Transverse colon (tissue), 4 donors: Measurements from ENCODE around the gene MYLK. TPM values are rescaled to one million over a fixed set of nuclear protein-coding genes. Genes with fewer than 3 reads are reported as not detected.

ENCODE experiments used
- DNase-seq: peaks from one replicate; pipeline ENCODE4 v3.0.0-alpha.2; 2019
- H3K27ac ChIP-seq, 4 donors: fragments of 200-600 bp; sonication (generic); 2 replicates each; pipeline ENCODE4 v1.5.1; 2016 to 2018; ENCODE audit warnings: inconsistent platforms in 4 of 4
- H3K27me3 ChIP-seq: fragments of 200-600 bp; sonication (generic); 2 replicates; pipeline ENCODE4 v1.5.1; 2017; ENCODE audit warnings: inconsistent platforms
- H3K36me3 ChIP-seq, 4 donors: fragments of 200-600 bp; sonication (generic); 2 replicates each; pipeline ENCODE4 v1.5.1; 2017 to 2019; ENCODE audit warnings: inconsistent platforms in 4 of 4
- H3K4me1 ChIP-seq, 4 donors: fragments of 200-600 bp; sonication (generic); 2 replicates each; pipeline ENCODE4 v1.5.1; 2017 to 2020; ENCODE audit warnings: inconsistent platforms in 4 of 4
- H3K4me3 ChIP-seq, 4 donors: fragments of 200-600 bp; sonication (generic); 1 replicate in 1 of 4; 2 replicates in 3 of 4; pipeline versions ENCODE4 v1.5.1 to v1.6.1; 2017 to 2019; ENCODE audit warnings: inconsistent platforms in 4 of 4
- H3K9me3 ChIP-seq, 2 donors: fragments of 200-600 bp; sonication (generic); 2 replicates each; pipeline ENCODE4 v1.5.1; 2017 to 2019; ENCODE audit warnings: inconsistent platforms in 2 of 2
- EP300 ChIP-seq: sonication (generic); formaldehyde crosslinking; IDR thresholded peaks from one replicate; pipeline ENCODE4 v1.6.1; 2017; ENCODE audit warnings: antibody characterized with exemption, low read depth
- POLR2A ChIP-seq: fragments of 450-650 bp; IDR thresholded peaks from one replicate; pipeline ENCODE4 v1.6.1; 2016; ENCODE audit warnings: antibody characterized with exemption, mild to moderate bottlenecking, moderate library complexity
- POLR2AphosphoS5 ChIP-seq, 3 donors: sonication (generic); formaldehyde crosslinking; IDR thresholded peaks; one replicate each; pipeline ENCODE4 v1.6.1; 2016; ENCODE audit warnings: antibody characterized with exemption in 3 of 3
- WGBS, 2 donors: methylation state at CpG; one replicate each; pipeline ENCODE4 v1.1.5; 2018; ENCODE audit warnings: low coverage in 1 of 2; 5-methylcytosine and 5-hydroxymethylcytosine counted together
- in situ Hi-C, 4 donors: fragments of 200-750 bp; cut with MboI; loops; one replicate each; pipeline versions ENCODE4 v1.15.0 to v1.15.1; 2017; ENCODE audit warnings: low sequenced_read_pairs in 3 of 4, low pct_ligation_motif_present in 1 of 4, low pct_unique_long_range_greater_than_20kb in 1 of 4
- intact Hi-C: fragments of 100-400 bp; cut with DNase I; formaldehyde crosslinking; loops from one replicate; pipeline ENCODE4 v1.15.1; 2023; ENCODE audit warnings: low total_unique reads
- total RNA-seq, 4 donors: library from RNA; depleted of rRNA; stranded (reverse); fragments of >200 nt; gene quantifications; one replicate each; pipeline ENCODE4 v1.1.0, GENCODE V29; 2016
- TF ChIP-seq, protein P1 (sequence below), 5 experiments: fragments of 200-600 bp in 3 of 5; fragments of 450-650 bp in 2 of 5; sonication (generic) in 3 of 5; IDR thresholded peaks; 1 replicate in 2 of 5; 2 replicates in 3 of 5; pipeline ENCODE4 v1.5.1; 2016 to 2017; ENCODE audit warnings: antibody characterized with exemption in 5 of 5, inconsistent platforms in 3 of 5, mild to moderate bottlenecking in 2 of 5, moderate library complexity in 1 of 5

The MYLK gene
- total RNA-seq, 4 donors from 2014 or later, result 230 to 527 (median 349) TPM

DNA sequence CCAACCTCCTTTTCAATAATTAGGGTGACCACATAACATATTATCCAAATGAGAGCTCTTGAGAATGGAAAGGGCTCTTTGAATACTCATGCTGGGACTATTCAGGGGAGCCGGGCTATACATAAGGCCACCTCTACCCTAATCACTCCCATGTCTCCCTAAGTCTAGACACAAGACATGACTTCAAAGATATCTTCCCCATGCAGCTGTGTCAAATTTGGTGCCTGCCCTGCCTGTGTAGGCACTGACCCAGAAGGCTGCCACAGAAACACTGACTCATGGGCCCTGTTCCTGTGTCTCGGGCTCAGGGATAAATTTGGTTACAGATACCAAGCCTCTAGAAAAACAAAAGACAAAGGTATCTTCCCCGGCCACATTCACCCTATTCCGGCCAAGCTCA lies 70.3 kb downstream of the MYLK start:
- Histone ChIP-seq H3K36me3 (no peaks in the 10 kb centered on the region), H3K9me3 (no peaks in the 10 kb centered on the region), H3K27me3 (no peaks in the 10 kb centered on the region), H3K4me3 (no peak overlapping the region), H3K4me1 (peaks cover 5 to 17% (median 10%) of the 10 kb centered on the region in 4 donors), H3K27ac (no peak overlapping the region)
- WGBS, 2 donors, result 77 to 85% methylated on average over 2 to 4 of the region's 4 CpGs
- in situ Hi-C loops (no loop called here), intact Hi-C loops (no loop called here)
- DNase-seq, result no peak
- TF ChIP-seq POLR2A (no peak), EP300 (no peak), POLR2AphosphoS5 (IDR thresholded peaks at IDR 0.05) (no peak)
- TF ChIP-seq, protein P1, sequence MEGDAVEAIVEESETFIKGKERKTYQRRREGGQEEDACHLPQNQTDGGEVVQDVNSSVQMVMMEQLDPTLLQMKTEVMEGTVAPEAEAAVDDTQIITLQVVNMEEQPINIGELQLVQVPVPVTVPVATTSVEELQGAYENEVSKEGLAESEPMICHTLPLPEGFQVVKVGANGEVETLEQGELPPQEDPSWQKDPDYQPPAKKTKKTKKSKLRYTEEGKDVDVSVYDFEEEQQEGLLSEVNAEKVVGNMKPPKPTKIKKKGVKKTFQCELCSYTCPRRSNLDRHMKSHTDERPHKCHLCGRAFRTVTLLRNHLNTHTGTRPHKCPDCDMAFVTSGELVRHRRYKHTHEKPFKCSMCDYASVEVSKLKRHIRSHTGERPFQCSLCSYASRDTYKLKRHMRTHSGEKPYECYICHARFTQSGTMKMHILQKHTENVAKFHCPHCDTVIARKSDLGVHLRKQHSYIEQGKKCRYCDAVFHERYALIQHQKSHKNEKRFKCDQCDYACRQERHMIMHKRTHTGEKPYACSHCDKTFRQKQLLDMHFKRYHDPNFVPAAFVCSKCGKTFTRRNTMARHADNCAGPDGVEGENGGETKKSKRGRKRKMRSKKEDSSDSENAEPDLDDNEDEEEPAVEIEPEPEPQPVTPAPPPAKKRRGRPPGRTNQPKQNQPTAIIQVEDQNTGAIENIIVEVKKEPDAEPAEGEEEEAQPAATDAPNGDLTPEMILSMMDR (IDR thresholded peaks at IDR 0.05), result no peak

DNA sequence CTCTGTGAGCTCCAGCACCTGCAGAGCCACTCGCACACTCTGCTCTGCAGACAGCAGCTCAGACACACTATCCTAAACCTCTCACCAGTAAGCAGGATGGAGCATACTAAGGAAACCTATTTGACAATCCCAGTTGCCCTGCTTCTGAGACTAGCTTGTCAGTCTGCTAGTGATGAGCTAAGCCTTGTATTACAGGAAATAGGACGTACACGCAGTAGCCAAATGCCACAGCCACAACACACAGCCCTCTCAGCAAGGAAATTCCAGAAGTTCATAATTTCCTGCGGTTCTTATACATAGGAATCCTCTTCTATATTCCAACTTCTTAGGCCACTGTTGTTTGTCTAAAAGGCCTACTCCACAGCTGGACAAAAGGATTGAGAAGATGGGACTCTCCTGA lies 74.5 kb downstream of the MYLK start:
- H3K27ac ChIP-seq, result no peak overlapping the region
- no peaks in the 10 kb centered on the region for H3K36me3 ChIP-seq
- peaks cover 0 to 15% (median 4%) of the 10 kb centered on the region in 4 donors for H3K4me1 ChIP-seq
- 78 to 100% methylated on average over 1 to 4 of the region's 4 CpGs for WGBS, 2 donors
- no peak overlapping the region for H3K4me3 ChIP-seq
- intact Hi-C loops, result no loop called here
- no peaks in the 10 kb centered on the region for H3K9me3 ChIP-seq
- in situ Hi-C loops, result no loop called here
- H3K27me3 ChIP-seq, result no peaks in the 10 kb centered on the region
- no peak for DNase-seq
- TF ChIP-seq, protein P1 (IDR thresholded peaks at IDR 0.05), result no peak
- TF ChIP-seq POLR2A (no peak), EP300 (no peak), POLR2AphosphoS5 (IDR thresholded peaks at IDR 0.05) (no peak)

DNA sequence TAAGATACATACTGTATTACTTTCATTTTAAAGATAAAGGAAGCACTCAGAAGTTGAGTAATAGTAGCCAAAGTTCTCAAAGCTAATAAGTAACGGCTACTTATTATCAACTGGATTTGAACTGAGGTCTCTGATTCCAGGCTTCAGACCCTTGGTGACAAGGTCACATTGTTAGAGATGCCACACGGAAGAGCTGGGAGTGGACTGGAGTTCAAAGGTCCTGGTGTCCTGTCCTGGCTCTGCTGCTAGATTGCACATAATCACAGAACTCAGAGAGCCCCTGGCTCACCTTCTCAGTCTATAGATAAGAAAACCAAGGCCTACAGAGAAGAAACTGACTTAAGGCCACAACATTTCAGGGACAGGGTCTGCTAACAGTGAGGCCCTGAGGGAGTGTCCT lies 75.3 kb downstream of the MYLK start:
- TF ChIP-seq, protein P1 (IDR thresholded peaks at IDR 0.05), result no peak
- no peak for TF ChIP-seq POLR2A
- no peak for TF ChIP-seq EP300
- no peak for TF ChIP-seq POLR2AphosphoS5 (IDR thresholded peaks at IDR 0.05)
- DNase-seq, result no peak
- Histone ChIP-seq H3K9me3 (no peaks in the 10 kb centered on the region), H3K27me3 (no peaks in the 10 kb centered on the region), H3K36me3 (no peaks in the 10 kb centered on the region), H3K4me3 (no peak overlapping the region), H3K4me1 (peaks cover 0 to 15% (median 4%) of the 10 kb centered on the region in 4 donors), H3K27ac (peak overlapping the region in 1 of 4 donors; percentile 25)
- in situ Hi-C loops, result no loop called here
- 82 to 86% methylated on average over 1 to 2 of the region's 2 CpGs for WGBS, 2 donors
- intact Hi-C loops, result no loop called here

GRCh38 chr3:123807820-123808219 lies 76.3 kb downstream of the MYLK start:
- DNase-seq, result peak; percentile 64
- Histone ChIP-seq H3K4me3 (no peak overlapping the region), H3K36me3 (no peaks in the 10 kb centered on the region), H3K27ac (peak overlapping the region in 3 of 4 donors; percentile 16 to 34 (median 25)), H3K27me3 (no peaks in the 10 kb centered on the region), H3K9me3 (no peaks in the 10 kb centered on the region), H3K4me1 (peaks cover 0 to 15% (median 4%) of the 10 kb centered on the region in 4 donors)
- 64% methylated on average over 2 of the region's 2 CpGs; no CpG with 5 or more reads in 1 of the 2 donors for WGBS, 2 donors
- intact Hi-C loops (no loop called here), in situ Hi-C loops (no loop called here)
- no peak for TF ChIP-seq POLR2AphosphoS5 (IDR thresholded peaks at IDR 0.05)
- TF ChIP-seq, protein P1 (IDR thresholded peaks at IDR 0.05), result no peak
